Right lobe of liver (tissue), 4 donors: ENCODE results near the gene TMC8.

Source experiments
- CTCF ChIP-seq, 4 donors: fragments of 200-600 bp in 3 of 4; fragments of 450-650 bp in 1 of 4; IDR thresholded peaks; one replicate each; pipeline versions ENCODE4 v1.5.1 to v1.8.0; 2016 to 2022; ENCODE audit warnings: antibody characterized with exemption in 4 of 4, mild to moderate bottlenecking in 2 of 4
- POLR2A ChIP-seq: fragments of 450-650 bp; IDR thresholded peaks from one replicate; pipeline ENCODE4 v1.6.1; 2017; ENCODE audit warnings: antibody characterized with exemption, mild to moderate bottlenecking
- donor health status: DM: no; HTN: no; CAD: no.
- donor health status: DM: no; HTN: no; CAD: no.
- donor health status: DM: no; HTN: yes; CAD: no.

GRCh38 chr17:78180083-78180482 lies 49.5 kb downstream of the TMC8 start:
- no peak for TF ChIP-seq CTCF (IDR thresholded peaks at IDR 0.05)
- TF ChIP-seq POLR2A: no peak
